COR-L47 (cell line): Measurements from ENCODE around the gene CELSR1.

Experiments used
- DNase-seq: peaks from one replicate; lab custom pipeline; 2025; lab: John Stamatoyannopoulos, UW

CELSR1 gene, protein sequence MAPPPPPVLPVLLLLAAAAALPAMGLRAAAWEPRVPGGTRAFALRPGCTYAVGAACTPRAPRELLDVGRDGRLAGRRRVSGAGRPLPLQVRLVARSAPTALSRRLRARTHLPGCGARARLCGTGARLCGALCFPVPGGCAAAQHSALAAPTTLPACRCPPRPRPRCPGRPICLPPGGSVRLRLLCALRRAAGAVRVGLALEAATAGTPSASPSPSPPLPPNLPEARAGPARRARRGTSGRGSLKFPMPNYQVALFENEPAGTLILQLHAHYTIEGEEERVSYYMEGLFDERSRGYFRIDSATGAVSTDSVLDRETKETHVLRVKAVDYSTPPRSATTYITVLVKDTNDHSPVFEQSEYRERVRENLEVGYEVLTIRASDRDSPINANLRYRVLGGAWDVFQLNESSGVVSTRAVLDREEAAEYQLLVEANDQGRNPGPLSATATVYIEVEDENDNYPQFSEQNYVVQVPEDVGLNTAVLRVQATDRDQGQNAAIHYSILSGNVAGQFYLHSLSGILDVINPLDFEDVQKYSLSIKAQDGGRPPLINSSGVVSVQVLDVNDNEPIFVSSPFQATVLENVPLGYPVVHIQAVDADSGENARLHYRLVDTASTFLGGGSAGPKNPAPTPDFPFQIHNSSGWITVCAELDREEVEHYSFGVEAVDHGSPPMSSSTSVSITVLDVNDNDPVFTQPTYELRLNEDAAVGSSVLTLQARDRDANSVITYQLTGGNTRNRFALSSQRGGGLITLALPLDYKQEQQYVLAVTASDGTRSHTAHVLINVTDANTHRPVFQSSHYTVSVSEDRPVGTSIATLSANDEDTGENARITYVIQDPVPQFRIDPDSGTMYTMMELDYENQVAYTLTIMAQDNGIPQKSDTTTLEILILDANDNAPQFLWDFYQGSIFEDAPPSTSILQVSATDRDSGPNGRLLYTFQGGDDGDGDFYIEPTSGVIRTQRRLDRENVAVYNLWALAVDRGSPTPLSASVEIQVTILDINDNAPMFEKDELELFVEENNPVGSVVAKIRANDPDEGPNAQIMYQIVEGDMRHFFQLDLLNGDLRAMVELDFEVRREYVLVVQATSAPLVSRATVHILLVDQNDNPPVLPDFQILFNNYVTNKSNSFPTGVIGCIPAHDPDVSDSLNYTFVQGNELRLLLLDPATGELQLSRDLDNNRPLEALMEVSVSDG (N-terminal part only)

DNA sequence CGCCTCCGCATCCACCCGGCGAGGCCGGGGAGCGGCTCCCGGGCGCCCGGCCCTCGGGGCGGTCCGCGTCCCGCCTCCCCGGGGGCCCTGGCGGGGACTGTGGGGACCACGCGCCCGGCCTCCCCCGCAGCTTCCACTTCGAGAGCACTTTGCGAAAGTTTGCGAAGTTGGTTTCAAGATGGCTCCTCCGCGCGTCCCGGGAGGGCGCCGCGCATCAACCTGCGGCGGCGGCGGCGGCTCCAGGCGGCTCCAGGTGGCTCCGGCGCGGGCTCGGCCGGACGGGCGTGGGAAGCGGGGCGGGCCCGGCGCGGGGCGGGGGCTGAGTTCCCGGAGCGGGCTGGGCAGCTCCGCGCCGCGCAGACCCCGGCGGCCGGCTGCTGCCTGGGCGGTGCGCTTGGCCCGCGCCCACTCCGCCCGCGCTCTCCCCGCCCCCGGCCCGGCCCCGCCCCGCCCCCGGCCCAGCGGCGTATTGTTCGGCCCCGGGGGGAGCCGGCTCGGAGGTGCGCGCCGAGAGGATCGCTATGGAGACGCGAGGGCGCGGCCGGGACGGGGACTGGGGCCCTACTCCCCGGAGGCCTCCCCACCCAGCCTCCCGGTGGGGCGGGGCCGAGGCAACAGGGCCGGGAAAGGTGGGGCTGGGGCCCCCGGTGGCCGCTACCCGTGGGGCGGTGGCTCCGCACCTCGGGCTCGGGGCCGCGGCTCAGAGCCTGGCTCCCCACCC, at the start of gene CELSR1:
CELSR1 (minus strand) TSS at position 396 of the 721 bp plus-strand sequence. CDS start 450 bp downstream, outside the sequence.
- DNase-seq = peak; percentile 35

GRCh38 chr22:46587061-46587460, 49.6 kb upstream of the CELSR1 start:
- no peak for DNase-seq

DNA sequence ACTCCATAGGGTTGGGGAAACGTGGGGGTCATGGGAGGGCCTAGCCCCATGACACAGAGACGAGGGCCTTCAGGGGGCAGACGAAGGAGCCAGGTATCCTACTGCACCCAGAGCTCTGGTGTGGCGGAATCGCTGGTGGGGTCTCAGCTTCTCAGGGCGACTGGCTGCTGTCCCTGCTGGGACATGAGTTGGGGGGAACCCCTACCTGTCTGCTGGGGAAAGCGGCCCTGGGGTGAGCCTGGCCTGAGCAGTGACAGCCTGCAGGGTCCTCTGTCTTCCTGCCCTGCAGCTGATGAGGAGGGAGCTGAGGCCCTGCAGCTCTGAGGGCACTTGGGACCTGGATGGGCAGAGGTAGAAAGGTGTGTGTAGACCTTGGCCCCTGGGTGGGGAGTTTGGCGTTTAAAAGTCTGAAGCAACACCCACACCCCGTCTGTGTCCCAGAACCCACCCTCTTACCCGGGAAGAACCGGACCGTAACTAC, 49.2 kb upstream of the CELSR1 start:
- no peak for DNase-seq

GRCh38 chr22:46586123-46586519, 48.7 kb upstream of the CELSR1 start:
- no peak for DNase-seq

- DNase-seq = no peak
Measured at GRCh38 chr22:46585340-46586122, 48.1 kb upstream of the CELSR1 start.

DNA sequence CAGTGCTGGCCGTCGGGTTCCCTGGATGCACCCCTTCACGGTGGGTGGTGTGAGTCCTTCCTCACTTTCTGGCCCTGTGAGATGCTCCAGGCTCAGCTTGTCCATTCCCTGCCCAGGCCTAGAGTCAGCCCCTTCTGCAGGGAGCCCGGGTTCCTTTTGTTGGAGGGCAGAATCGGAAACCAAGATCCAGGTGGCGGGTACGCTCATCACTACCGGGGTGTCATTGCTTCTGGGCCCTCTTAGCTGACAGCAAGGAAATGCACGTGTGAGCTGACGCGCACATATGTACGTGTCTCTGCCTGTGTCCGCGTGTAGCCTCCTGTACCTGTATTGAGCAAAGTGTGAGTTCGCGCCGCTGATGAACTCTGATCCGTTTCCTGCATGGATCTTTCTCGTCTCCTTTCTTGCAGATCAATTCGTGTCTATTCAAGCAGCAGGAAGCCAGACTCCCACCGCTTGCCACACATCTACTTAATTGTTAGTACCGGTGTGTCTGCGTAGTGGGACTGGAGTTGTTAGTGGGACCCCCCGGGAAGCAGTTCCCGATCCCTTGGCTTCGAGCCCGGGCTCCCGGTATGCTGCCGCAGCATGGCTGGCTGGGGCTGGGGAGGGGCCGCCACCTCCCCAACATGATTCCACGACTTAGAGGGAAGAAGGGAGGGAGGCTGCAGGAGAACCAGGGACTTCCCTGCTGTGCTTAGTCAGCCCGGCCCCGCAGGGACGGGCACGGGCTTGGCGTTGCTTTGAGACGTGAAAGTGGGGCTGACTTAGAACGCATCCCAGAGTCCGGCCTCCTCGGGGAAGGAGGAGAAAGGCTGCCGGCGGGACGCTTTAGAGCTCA, 46.9 kb upstream of the CELSR1 start:
- DNase-seq = peak; percentile 98

DNA sequence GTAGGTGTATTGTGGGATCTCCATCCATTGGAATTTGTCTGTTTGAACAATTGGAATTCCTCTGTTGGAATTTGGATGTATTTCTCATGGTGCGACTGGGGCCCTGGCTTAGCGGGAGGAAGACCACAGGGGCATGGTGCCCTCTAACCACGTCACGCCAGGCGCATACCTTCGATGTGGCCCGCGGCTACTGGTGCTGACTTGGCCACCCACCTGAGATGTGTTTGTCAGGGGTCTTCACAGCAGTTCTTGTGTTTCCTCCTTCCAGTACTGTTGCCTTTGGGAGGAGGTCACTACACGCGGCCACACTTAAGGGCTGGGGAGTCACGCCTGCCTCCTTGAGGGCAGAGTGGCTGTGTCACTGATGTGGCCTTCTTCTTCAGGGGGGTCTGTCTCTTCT, 46.2 kb upstream of the CELSR1 start:
- DNase-seq = no peak

DNA sequence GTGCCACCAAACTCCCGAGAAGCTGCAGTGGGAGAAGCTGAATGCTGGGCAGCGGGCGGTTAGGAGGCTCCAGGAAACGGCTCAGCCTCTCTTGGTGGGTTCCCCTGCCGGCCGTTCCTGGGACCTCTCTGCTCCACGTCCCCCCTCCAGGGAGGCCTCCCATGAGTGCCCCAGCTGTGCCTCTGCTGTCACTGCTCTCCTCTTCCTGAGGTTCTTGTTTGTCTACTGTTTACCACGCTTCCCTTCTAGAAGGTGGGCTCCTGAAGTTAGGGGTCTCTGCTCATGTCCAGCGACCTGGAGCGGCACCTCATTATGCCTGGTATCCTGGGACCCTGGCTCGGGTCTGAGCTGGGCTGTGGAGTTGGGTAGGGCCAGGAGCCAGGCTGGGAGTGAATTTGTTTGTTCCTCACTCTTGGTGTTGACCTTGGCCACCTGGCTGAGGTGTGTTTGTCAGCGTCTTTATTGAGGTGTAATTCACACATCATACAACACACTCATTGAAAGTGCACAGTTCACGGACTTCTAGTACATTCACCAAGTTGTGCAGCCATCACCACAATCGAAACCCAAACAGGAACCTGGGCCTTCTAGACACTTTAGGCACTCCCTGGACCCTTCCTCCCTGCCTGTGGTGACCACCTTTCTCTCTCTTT, 45.0 kb upstream of the CELSR1 start:
- no peak for DNase-seq

DNA sequence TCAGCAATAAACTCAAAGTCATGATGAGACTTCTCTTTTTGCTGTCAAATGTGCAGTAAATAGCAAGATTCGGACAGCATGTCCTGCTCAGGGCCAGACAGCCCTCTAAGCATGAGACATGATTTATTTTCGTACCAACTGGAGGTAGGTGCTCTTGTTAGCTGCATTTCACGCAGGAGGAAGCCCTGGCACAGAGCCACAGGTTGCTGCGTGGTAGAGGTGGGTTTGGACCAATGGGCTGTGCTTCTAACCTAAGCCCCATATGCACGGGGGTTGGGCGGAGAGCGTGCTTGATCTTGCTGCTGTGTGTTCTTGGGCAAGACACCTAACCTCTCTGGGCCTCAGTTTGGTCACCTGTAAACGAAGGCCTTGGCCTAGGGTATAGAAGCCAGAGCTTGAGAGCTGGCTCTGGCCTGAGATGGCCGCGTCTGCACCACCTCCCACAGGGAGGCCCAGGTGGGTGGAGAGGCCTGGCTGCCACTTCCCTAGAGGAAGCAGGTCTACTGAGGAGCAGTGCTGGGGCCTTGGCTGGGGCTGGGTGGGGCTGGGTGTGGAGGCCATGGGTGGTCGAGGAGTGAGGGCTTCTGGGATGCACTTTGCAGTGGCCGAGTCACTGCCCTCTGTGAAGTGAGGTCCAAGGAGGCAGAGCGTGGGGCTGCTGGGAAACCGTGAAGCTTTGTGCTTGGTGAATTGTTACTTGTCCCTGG, 44.3 kb upstream of the CELSR1 start:
- no peak for DNase-seq

- peak; percentile 49 for DNase-seq
Measured at GRCh38 chr22:46580940-46581537, 43.6 kb upstream of the CELSR1 start.

GRCh38 chr22:46579751-46580449, 42.5 kb upstream of the CELSR1 start:
- DNase-seq = no peak

DNA sequence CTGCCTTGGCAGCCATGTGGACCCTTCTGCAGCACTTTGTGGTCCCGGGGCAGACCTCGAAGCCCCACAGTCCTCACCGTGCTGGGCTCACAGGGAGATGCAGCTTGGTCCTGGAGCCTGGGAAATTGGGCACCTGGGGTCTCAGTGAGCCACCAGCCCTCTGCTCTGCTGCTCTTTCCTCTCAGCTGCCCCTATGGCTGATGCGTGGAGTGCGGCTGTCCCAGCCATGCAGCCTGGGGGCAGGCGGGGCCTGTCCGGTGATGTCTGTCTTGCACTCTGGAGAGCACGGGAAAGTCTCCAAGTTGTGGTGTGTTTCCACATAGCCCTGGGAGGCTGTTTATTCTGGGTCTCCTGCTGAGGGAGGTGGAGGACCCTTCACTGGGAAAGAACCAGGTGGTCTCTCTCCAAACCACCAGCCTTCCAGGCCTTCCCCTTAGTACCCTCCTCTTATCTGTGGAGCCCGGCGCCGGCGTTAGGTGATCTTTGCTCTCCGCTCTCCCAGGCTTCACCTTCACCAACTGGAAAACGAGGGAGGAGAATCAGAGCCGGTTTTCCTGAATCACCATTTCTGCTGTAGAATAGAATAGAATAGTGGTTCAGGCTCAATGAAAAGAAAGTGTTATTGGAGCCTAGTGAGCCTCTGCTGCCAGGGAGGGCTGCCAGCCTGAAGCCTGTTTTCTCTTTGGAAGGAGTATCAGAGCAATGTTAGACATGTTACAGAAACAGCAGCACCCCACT, 41.6 kb upstream of the CELSR1 start:
- DNase-seq = no peak

- no peak for DNase-seq
Measured at GRCh38 chr22:46578251-46578823, 40.9 kb upstream of the CELSR1 start.

GRCh38 chr22:46577368-46578249, 40.2 kb upstream of the CELSR1 start:
- DNase-seq = no peak

DNA sequence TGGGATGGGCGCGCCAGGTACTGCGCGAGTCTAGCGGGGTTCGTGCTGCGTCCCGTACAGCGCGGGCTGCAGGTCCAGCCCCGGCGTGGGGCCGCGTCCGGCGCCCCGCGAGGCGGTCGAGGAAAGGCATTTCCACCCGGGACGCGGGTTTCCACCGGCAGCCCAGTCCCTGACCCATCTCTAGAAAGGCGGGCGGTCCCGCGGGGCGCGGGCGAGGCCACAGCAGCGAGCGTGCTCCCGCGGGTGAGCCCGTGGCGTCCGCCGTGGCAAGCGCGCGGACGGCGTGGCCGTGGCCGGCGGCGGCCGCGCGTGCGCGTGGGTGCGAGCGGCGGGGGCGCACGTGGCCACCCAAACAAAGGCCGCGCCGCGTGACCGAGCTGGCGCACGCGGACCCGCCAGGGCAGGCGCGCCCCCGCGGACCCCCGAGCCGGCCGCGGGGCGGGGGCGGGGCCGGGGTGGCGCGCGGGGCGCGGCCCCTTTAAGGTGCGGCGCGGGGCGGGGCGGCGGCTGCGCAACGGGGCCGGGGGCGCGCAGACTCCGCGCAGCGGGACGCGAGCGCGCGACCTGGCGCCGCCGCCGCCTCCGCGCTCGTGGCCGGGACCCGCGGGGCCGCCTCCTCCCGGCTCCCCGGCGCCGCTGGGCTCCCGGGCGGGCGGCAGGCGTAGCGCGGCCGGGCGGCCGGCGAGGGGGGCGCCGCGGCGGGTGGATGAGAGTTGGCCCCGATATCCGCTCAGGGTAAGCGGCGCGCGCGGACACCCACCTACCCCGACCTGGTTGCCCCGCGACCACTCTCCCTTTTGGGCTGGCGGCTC, 39.3 kb upstream of the CELSR1 start:
- DNase-seq = peak; percentile 41
